Measurements from ENCODE around the gene LGR4. TPM values are rescaled to one million over a fixed set of nuclear protein-coding genes. Genes with fewer than 3 reads are reported as not detected.

The LGR4 gene
- total RNA-seq, 5 donors from 2014 or later (not counting 1 experiment from before 2014, with no cell fraction given), result 0.68 to 2.4 (median 1.2) TPM

DNA sequence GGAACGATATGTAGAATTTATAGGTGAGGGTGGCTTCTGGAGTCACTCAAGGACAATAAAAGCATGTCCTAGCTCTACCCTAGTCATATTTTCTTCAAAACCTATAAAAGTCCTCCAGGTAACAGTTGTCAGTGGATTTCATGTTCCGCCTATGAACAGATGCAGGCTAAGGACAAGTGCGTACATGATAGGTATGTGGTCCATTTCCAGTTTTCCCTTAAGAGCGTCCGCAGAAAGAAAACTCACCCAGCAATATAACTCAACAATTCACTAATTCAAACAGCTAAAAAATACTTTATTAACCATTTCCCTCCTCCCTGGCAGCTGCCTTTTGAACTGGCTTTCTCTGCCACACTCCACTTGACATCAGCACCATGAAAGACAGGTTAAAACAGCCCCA, 59.4 kb downstream of the LGR4 start:
- Histone ChIP-seq H3K27me3 (replicated peaks in 1 of 2; ENCODE audit: control insufficient read depth in 2 of 2, extremely low read depth in 1 of 2, insufficient read depth in 2 of 2, low read length in 1 of 2) (no peaks in the 10 kb centered on the region), H3K4me3 (ENCODE audit: control insufficient read depth in 1 of 2, extremely low read depth in 1 of 2, low read length in 1 of 2) (no peak overlapping the region), H3K4me1 (ENCODE audit: control insufficient read depth in 1 of 2, extremely low read depth in 1 of 2, insufficient read depth in 2 of 2, low read length in 2 of 2) (no peaks in the 10 kb centered on the region), H3K9me3 (no peaks in the 10 kb centered on the region), H3K27ac (ENCODE audit: low read length) (no peak overlapping the region), H3K36me3 (ENCODE audit: control insufficient read depth in 2 of 2, extremely low read depth in 1 of 2, insufficient read depth in 1 of 2, low read length in 1 of 2) (no peaks in the 10 kb centered on the region)
- ChIA-PET CTCF (no interaction called here), POLR2A (no interaction called here)
- Mint-ChIP-seq H3K9me3 (no peaks in the 10 kb centered on the region), H3K36me3 (no peaks in the 10 kb centered on the region), H3K27me3 (peaks cover 4 to 21% of the 10 kb centered on the region in 2 donors), H3K27ac (no peak overlapping the region), H3K4me3 (no peak overlapping the region), H3K4me1 (no peaks in the 10 kb centered on the region)
- ATAC-seq (replicated peaks in 1 of 4) (no peak), DNase-seq (no peak)
- 100% methylated on average over 2 of the region's 5 CpGs for WGBS (ENCODE audit: insufficient coverage)

DNA sequence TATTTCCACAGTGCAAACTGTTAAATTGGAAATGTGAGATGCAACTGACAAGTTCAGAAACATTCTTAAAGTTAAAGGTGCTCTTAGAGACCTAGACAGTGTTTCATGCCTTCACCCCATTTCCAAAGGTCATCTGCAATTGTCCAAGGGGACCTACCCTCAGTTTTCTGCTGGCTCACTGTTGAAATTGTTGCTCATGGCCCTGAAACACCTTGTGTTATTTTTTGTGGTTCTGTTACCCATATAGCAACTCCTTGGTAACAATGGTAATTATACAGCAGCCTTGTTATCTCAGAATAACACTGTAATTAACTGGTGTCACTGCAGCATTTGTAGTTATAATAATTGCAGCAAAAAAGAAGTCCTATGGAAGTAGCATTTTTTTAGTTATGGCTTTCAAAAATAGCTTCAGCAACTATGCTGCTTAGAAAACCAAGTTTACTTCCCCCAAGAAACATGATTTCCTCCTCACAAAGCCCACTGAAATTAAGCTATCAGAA, 60.3 kb downstream of the LGR4 start:
- Mint-ChIP-seq H3K9me3 (no peaks in the 10 kb centered on the region), H3K4me1 (no peaks in the 10 kb centered on the region), H3K4me3 (no peak overlapping the region), H3K27me3 (peaks cover 4 to 21% of the 10 kb centered on the region in 2 donors), H3K36me3 (no peaks in the 10 kb centered on the region), H3K27ac (no peak overlapping the region)
- no peaks in the 10 kb centered on the region for H3K9me3 ChIP-seq
- ChIA-PET POLR2A (no interaction called here), CTCF (no interaction called here)
- no peak overlapping the region for H3K27ac ChIP-seq (ENCODE audit: low read length)
- no peaks in the 10 kb centered on the region for H3K4me1 ChIP-seq (ENCODE audit: control insufficient read depth in 1 of 2, extremely low read depth in 1 of 2, insufficient read depth in 2 of 2, low read length in 2 of 2)
- H3K4me3 ChIP-seq (ENCODE audit: control insufficient read depth in 1 of 2, extremely low read depth in 1 of 2, low read length in 1 of 2), result no peak overlapping the region
- DNase-seq, result no peak
- H3K27me3 ChIP-seq (replicated peaks in 1 of 2; ENCODE audit: control insufficient read depth in 2 of 2, extremely low read depth in 1 of 2, insufficient read depth in 2 of 2, low read length in 1 of 2), result no peaks in the 10 kb centered on the region
- no peaks in the 10 kb centered on the region for H3K36me3 ChIP-seq (ENCODE audit: control insufficient read depth in 2 of 2, extremely low read depth in 1 of 2, insufficient read depth in 1 of 2, low read length in 1 of 2)
- ATAC-seq (replicated peaks in 1 of 4), result no peak

- POLR2A ChIA-PET, result no interaction called here
These were observed 61.3 kb downstream of the LGR4 start for GRCh38 chr11:27411328-27411727.

GRCh38 chr11:27410272-27410671, 62.3 kb downstream of the LGR4 start:
- WGBS (ENCODE audit: insufficient coverage), result no CpG with 5 or more reads among the region's 1 CpG
- Mint-ChIP-seq H3K4me1 (no peaks in the 10 kb centered on the region), H3K4me3 (no peak overlapping the region), H3K27me3 (peaks cover 0 to 15% of the 10 kb centered on the region in 2 donors), H3K27ac (no peak overlapping the region), H3K36me3 (no peaks in the 10 kb centered on the region), H3K9me3 (no peaks in the 10 kb centered on the region)
- ChIA-PET CTCF (no interaction called here), POLR2A (no interaction called here)
- Histone ChIP-seq H3K27ac (ENCODE audit: low read length) (no peak overlapping the region), H3K27me3 (replicated peaks in 1 of 2; ENCODE audit: control insufficient read depth in 2 of 2, extremely low read depth in 1 of 2, insufficient read depth in 2 of 2, low read length in 1 of 2) (no peaks in the 10 kb centered on the region), H3K36me3 (ENCODE audit: control insufficient read depth in 2 of 2, extremely low read depth in 1 of 2, insufficient read depth in 1 of 2, low read length in 1 of 2) (no peaks in the 10 kb centered on the region), H3K4me3 (ENCODE audit: control insufficient read depth in 1 of 2, extremely low read depth in 1 of 2, low read length in 1 of 2) (no peak overlapping the region), H3K4me1 (ENCODE audit: control insufficient read depth in 1 of 2, extremely low read depth in 1 of 2, insufficient read depth in 2 of 2, low read length in 2 of 2) (no peaks in the 10 kb centered on the region), H3K9me3 (no peaks in the 10 kb centered on the region)
- DNase-seq (no peak), ATAC-seq (replicated peaks in 1 of 4) (no peak)

More at GRCh38 chr11:27411328-27411727, 61.3 kb downstream of the LGR4 start:
- Mint-ChIP-seq H3K4me1 (no peaks in the 10 kb centered on the region), H3K4me3 (no peak overlapping the region), H3K36me3 (no peaks in the 10 kb centered on the region), H3K9me3 (no peaks in the 10 kb centered on the region), H3K27me3 (peaks cover 2 to 19% of the 10 kb centered on the region in 2 donors), H3K27ac (no peak overlapping the region)
- DNase-seq (no peak), ATAC-seq (replicated peaks in 1 of 4) (no peak)
- Histone ChIP-seq H3K36me3 (ENCODE audit: control insufficient read depth in 2 of 2, extremely low read depth in 1 of 2, insufficient read depth in 1 of 2, low read length in 1 of 2) (no peaks in the 10 kb centered on the region), H3K27ac (ENCODE audit: low read length) (no peak overlapping the region), H3K4me3 (ENCODE audit: control insufficient read depth in 1 of 2, extremely low read depth in 1 of 2, low read length in 1 of 2) (no peak overlapping the region), H3K27me3 (replicated peaks in 1 of 2; ENCODE audit: control insufficient read depth in 2 of 2, extremely low read depth in 1 of 2, insufficient read depth in 2 of 2, low read length in 1 of 2) (no peaks in the 10 kb centered on the region), H3K9me3 (no peaks in the 10 kb centered on the region), H3K4me1 (ENCODE audit: control insufficient read depth in 1 of 2, extremely low read depth in 1 of 2, insufficient read depth in 2 of 2, low read length in 2 of 2) (no peaks in the 10 kb centered on the region)
- CTCF ChIA-PET, result no interaction called here

- POLR2A ChIA-PET, result no interaction called here
These were observed 62.8 kb downstream of the LGR4 start for GRCh38 chr11:27409742-27410141.

GRCh38 chr11:27409049-27409448, 63.5 kb downstream of the LGR4 start:
- DNase-seq, result no peak
- H3K9me3 ChIP-seq, result no peaks in the 10 kb centered on the region

More at GRCh38 chr11:27409742-27410141, 62.8 kb downstream of the LGR4 start:
- Histone ChIP-seq H3K36me3 (ENCODE audit: control insufficient read depth in 2 of 2, extremely low read depth in 1 of 2, insufficient read depth in 1 of 2, low read length in 1 of 2) (no peaks in the 10 kb centered on the region), H3K9me3 (no peaks in the 10 kb centered on the region), H3K4me3 (ENCODE audit: control insufficient read depth in 1 of 2, extremely low read depth in 1 of 2, low read length in 1 of 2) (no peak overlapping the region), H3K27ac (ENCODE audit: low read length) (no peak overlapping the region), H3K27me3 (replicated peaks in 1 of 2; ENCODE audit: control insufficient read depth in 2 of 2, extremely low read depth in 1 of 2, insufficient read depth in 2 of 2, low read length in 1 of 2) (no peaks in the 10 kb centered on the region), H3K4me1 (ENCODE audit: control insufficient read depth in 1 of 2, extremely low read depth in 1 of 2, insufficient read depth in 2 of 2, low read length in 2 of 2) (no peaks in the 10 kb centered on the region)
- no peaks in the 10 kb centered on the region for H3K4me1 Mint-ChIP-seq
- DNase-seq, result no peak
- no CpG with 5 or more reads among the region's 2 CpGs for WGBS (ENCODE audit: insufficient coverage)
- ATAC-seq (replicated peaks in 1 of 4), result no peak
- H3K9me3 Mint-ChIP-seq, result no peaks in the 10 kb centered on the region
- H3K36me3 Mint-ChIP-seq, result no peaks in the 10 kb centered on the region
- CTCF ChIA-PET, result no interaction called here
- peaks cover 0 to 11% of the 10 kb centered on the region in 2 donors for H3K27me3 Mint-ChIP-seq
- H3K27ac Mint-ChIP-seq, result no peak overlapping the region
- no peak overlapping the region for H3K4me3 Mint-ChIP-seq

DNA sequence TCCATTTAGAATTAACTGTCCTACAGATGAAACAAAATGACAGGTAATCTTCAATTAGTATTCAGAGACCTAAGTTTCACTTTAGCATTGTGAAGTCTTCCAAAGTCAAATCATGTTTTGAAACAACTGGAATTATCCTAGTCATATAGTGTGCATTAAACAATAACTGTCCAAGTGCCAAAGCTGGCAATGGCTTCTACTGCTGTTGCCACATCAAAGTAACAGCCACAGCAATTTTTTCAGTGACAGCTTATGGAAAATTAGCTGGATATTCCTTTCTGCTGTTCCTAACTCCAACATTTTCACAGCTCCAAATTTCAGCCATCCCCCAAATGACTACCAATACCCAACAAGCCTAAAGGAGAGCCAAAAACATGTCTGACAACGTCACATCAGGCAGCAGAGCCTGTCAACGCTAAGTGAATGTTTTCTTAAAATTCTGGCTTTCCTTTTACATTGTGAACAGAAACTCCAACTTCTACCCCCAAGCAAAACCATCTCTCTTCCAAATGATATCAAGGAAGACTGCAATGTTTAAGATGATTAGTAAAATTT, 64.3 kb downstream of the LGR4 start:
- ChIA-PET CTCF (no interaction called here), POLR2A (no interaction called here)
- H3K4me3 ChIP-seq (ENCODE audit: control insufficient read depth in 1 of 2, extremely low read depth in 1 of 2, low read length in 1 of 2), result no peak overlapping the region
- no peaks in the 10 kb centered on the region for H3K27me3 ChIP-seq (replicated peaks in 1 of 2; ENCODE audit: control insufficient read depth in 2 of 2, extremely low read depth in 1 of 2, insufficient read depth in 2 of 2, low read length in 1 of 2)
- no peaks in the 10 kb centered on the region for H3K9me3 Mint-ChIP-seq
- ATAC-seq (replicated peaks in 1 of 4) (no peak), DNase-seq (no peak)
- no peaks in the 10 kb centered on the region for H3K9me3 ChIP-seq
- H3K4me1 Mint-ChIP-seq, result no peaks in the 10 kb centered on the region
- H3K36me3 ChIP-seq (ENCODE audit: control insufficient read depth in 2 of 2, extremely low read depth in 1 of 2, insufficient read depth in 1 of 2, low read length in 1 of 2), result no peaks in the 10 kb centered on the region
- no peak overlapping the region for H3K4me3 Mint-ChIP-seq
- H3K27me3 Mint-ChIP-seq, result peaks cover 0 to 5% of the 10 kb centered on the region in 2 donors
- no peaks in the 10 kb centered on the region for H3K4me1 ChIP-seq (ENCODE audit: control insufficient read depth in 1 of 2, extremely low read depth in 1 of 2, insufficient read depth in 2 of 2, low read length in 2 of 2)
- no peak overlapping the region for H3K27ac Mint-ChIP-seq
- H3K27ac ChIP-seq (ENCODE audit: low read length), result no peak overlapping the region
- 67% methylated on average over 1 of the region's 2 CpGs for WGBS (ENCODE audit: insufficient coverage)
- H3K36me3 Mint-ChIP-seq, result no peaks in the 10 kb centered on the region

More at GRCh38 chr11:27409049-27409448, 63.5 kb downstream of the LGR4 start:
- Mint-ChIP-seq H3K4me3 (no peak overlapping the region), H3K9me3 (no peaks in the 10 kb centered on the region), H3K27ac (no peak overlapping the region), H3K36me3 (no peaks in the 10 kb centered on the region), H3K4me1 (no peaks in the 10 kb centered on the region), H3K27me3 (peaks cover 0 to 9% of the 10 kb centered on the region in 2 donors)
- POLR2A ChIA-PET, result no interaction called here
- CTCF ChIA-PET, result no interaction called here
- Histone ChIP-seq H3K4me3 (ENCODE audit: control insufficient read depth in 1 of 2, extremely low read depth in 1 of 2, low read length in 1 of 2) (no peak overlapping the region), H3K27ac (ENCODE audit: low read length) (no peak overlapping the region), H3K27me3 (replicated peaks in 1 of 2; ENCODE audit: control insufficient read depth in 2 of 2, extremely low read depth in 1 of 2, insufficient read depth in 2 of 2, low read length in 1 of 2) (no peaks in the 10 kb centered on the region), H3K4me1 (ENCODE audit: control insufficient read depth in 1 of 2, extremely low read depth in 1 of 2, insufficient read depth in 2 of 2, low read length in 2 of 2) (no peaks in the 10 kb centered on the region), H3K36me3 (ENCODE audit: control insufficient read depth in 2 of 2, extremely low read depth in 1 of 2, insufficient read depth in 1 of 2, low read length in 1 of 2) (no peaks in the 10 kb centered on the region)
- no peak for ATAC-seq (replicated peaks in 1 of 4)
